Measurements from ENCODE around the gene CTNND1. TPM values are rescaled to one million over a fixed set of nuclear protein-coding genes. Genes with fewer than 3 reads are reported as not detected.

Gene CTNND1
- total RNA-seq, 4 donors from 2014 or later, result 75.6 to 134 (median 93.3) TPM

DNA sequence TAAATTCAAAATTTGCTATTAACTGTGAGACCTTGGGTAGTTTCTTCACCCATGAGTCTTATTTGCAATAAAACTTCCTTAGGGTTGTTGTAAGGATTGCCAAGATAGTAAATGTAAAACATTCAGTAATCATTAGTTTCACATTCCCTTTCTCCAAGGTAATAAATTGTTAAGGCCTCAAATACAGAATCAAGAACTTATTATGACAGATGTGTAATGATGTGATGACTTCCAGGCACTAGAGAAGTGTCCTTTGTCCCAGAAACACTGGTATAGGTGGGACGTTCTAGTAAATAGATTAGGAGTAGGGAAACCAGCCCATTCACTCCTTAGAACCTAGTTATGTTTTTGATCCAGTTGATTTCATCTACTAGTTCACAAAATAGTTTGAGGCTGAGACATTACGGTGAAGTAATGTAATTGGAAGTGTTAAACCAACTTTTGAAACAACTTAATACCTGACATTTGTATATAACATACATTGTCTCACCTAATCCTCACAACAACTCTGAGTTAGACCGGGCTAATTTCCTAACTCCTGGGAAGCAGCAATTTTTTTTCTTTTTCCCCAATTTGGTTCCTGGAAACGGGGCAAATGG lies 25.5 kb downstream of the CTNND1 start:
- TF ChIP-seq, protein P1, sequence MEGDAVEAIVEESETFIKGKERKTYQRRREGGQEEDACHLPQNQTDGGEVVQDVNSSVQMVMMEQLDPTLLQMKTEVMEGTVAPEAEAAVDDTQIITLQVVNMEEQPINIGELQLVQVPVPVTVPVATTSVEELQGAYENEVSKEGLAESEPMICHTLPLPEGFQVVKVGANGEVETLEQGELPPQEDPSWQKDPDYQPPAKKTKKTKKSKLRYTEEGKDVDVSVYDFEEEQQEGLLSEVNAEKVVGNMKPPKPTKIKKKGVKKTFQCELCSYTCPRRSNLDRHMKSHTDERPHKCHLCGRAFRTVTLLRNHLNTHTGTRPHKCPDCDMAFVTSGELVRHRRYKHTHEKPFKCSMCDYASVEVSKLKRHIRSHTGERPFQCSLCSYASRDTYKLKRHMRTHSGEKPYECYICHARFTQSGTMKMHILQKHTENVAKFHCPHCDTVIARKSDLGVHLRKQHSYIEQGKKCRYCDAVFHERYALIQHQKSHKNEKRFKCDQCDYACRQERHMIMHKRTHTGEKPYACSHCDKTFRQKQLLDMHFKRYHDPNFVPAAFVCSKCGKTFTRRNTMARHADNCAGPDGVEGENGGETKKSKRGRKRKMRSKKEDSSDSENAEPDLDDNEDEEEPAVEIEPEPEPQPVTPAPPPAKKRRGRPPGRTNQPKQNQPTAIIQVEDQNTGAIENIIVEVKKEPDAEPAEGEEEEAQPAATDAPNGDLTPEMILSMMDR (IDR thresholded peaks at IDR 0.05; ENCODE audit: low read depth), result no peak

DNA sequence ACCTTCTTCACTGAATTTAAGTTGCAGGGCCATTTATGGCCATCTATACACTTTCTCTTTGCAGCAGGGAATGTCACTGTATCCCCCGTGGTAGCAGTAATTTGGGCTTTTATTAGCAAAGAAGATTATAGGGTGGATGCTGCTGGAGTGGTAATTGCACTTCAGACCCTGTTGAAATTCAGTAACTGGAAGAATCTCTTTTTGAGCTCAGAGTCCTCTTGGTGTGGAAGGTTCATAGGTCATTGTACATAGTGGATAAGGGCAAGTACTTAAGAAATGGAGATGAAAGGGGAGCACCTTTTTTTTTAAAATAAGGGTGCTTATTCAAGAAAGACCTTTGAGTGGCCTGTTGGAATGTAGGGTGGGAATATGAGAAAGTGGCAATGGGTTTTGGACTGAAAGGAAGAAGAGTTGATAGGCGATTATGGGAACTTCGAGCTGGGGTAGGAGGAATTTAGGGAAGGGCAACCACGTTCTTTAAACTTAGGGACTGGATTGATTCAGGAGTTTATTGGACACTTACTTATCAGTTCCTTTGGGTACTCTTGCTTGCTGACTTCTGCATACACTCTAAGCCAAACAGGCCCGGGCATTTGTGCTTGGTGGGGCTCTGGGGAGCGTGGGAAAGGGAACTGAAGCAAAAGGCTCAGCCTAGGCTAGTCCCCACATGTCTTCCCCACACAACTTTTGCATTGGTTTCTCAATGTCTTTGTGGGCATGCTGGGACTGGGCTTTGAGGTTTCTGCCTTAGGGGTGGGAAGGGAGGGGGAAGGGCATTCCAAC lies 26.5 kb downstream of the CTNND1 start:
- TF ChIP-seq, protein P1 (IDR thresholded peaks at IDR 0.05; ENCODE audit: low read depth), result no peak

DNA sequence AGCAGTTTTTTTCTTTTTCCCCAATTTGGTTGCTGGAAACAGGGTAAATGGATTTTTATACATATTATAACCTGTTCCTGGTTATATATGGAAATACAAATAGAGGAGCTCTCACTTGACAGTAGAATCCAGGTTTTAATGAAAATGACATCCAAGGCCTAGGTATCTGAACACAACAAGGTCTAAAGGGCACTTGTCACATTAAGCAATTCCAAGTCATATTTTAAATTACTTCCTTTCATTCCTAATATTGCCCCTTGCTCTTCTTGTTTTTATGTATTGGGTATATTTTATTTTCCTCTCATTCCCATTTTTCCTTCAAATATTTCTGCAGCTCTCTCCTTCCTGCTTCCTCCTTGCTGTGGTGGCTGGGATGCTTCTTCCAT lies 27.1 kb downstream of the CTNND1 start:
- TF ChIP-seq, protein P1 (IDR thresholded peaks at IDR 0.05; ENCODE audit: low read depth), result no peak

DNA sequence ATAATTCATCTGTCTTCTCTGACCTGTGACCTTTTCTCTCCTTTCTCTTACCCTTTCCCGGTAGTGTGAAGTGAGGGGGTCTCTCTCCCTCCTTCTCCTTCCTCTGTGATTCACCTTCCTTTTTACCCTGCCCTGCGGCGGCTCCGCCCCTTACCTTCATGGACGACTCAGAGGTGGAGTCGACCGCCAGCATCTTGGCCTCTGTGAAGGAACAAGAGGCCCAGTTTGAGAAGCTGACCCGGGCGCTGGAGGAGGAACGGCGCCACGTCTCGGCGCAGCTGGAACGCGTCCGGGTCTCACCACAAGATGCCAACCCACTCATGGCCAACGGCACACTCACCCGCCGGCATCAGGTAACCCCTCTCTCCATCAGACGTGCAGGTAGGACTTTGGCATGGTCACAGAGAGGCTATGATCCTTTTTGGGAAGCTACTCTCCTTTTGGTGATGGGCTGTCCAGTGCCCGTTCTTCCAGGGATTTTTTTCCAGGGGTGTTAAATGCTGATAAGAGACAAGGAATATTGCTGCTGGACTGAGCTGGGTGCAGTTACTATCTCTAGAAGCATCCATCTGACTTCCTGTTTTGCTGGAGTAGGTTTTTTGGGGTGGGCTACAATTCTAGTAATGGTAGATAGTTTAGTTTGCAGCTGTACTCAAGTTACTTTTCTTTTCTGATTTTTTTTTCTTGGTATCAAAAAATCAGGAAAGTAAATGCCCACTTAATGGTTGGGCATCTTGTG lies 29.9 kb downstream of the CTNND1 start:
- TF ChIP-seq, protein P1 (IDR thresholded peaks at IDR 0.05; ENCODE audit: low read depth), result no peak

DNA sequence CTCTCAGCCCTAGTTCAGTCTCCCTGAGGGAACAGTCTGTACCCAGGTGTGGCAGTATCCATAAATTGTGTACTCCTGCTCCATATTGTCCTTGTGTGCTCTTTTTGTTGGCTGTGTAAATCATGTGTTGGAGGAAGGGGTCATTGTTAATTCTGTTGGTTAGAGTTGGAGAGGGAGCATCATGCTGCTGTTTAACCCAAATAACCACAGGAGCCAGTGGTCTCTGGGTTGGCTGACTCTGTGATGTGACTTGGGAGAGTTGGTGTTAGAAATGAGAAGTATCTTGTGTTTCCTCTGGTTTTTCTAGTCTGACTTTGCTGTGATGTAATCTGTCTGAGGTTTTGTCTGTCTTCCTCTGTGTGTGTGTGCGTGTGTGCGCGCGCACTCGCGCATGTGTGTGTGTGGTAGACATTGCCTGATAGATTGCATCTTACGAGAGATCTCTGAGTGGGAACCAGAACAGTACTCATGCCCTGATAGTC lies 30.5 kb downstream of the CTNND1 start:
- TF ChIP-seq, protein P1 (IDR thresholded peaks at IDR 0.05; ENCODE audit: low read depth), result no peak

DNA sequence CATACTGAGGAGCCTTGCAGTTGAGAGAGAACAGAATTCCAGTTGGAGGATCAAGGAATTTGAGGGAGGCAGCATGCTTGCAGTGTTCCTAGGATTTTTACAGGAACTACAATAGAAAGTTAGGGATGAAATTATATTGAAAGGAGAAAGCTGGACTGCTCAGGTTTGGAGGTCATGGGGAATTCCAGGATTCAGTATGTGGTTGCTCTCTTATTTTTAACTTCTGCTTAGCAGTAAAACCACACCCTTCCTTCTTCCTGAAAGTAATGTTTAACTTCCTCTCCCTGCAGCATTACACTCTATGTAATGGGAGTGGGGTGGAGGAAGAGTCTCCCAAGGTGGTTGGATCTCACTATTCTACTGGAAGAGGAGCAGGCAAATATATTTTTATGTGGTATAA lies 31.3 kb downstream of the CTNND1 start:
- TF ChIP-seq, protein P1 (IDR thresholded peaks at IDR 0.05; ENCODE audit: low read depth), result no peak
